NCI-H510A (cell line): Measurements from ENCODE around the gene SERAC1.

Experiments used
- DNase-seq: peaks from one replicate; lab custom pipeline; 2025; lab: John Stamatoyannopoulos, UW

The SERAC1 gene

GRCh38 chr6:158078320-158078719 lies 89.7 kb downstream of the SERAC1 start:
- no peak for DNase-seq

DNA sequence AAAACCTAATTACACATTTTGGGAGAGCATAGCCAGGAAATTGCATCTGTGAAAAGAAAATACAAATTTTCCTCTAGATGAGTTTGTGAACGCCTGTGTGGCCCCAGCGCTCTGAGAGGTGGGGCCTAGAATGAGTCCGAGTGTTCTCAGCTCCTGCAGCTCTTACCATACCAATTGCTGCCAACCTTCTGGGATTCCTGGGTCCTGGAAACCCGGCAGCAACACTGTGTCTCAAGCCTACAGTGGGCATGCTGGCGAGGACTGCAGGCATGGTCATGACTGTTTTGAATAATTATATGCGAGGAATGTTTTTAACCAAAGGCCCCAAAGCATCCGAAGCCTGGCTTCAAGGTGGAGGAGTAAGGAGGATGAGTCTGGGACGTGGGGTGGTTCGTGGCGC lies 90.4 kb downstream of the SERAC1 start:
- no peak for DNase-seq

DNA sequence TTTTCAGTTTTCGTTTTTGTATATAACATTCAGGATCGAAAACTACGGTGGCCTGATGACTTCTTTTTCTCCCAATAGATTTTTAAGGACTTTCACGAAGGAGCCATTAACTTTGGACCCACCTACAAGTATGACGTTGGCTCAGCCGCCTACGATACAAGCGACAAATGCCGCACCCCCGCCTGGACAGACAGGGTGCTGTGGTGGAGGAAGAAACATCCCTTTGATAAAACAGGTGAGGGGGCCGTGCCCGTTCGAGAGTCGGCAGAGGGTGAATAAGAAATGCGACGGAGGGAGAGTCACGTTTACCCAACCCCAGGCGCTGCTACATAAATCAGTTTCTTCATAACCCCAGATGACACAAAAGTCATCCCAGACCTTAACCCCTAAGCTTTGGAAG lies 91.5 kb downstream of the SERAC1 start:
- no peak for DNase-seq

DNA sequence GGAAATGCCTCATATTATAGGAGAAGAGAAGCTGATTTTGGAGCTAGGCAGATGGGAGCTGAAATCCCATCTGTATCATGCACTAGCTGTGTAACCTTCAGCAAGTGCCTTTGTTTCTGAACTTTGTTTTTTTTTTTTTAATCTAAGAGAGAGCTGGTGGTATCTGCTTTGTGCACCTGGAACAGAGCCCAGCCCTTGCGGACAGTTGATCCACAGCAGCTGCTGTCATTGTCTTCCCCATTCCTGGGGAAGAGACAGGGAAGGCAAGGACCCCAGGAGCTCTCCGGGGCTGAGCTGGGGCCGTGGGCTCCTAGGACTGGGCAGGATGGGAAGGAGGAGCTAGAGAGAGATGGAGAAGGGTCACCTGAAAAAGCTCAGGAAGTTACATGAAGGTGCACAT lies 94.3 kb downstream of the SERAC1 start:
- no peak for DNase-seq

DNA sequence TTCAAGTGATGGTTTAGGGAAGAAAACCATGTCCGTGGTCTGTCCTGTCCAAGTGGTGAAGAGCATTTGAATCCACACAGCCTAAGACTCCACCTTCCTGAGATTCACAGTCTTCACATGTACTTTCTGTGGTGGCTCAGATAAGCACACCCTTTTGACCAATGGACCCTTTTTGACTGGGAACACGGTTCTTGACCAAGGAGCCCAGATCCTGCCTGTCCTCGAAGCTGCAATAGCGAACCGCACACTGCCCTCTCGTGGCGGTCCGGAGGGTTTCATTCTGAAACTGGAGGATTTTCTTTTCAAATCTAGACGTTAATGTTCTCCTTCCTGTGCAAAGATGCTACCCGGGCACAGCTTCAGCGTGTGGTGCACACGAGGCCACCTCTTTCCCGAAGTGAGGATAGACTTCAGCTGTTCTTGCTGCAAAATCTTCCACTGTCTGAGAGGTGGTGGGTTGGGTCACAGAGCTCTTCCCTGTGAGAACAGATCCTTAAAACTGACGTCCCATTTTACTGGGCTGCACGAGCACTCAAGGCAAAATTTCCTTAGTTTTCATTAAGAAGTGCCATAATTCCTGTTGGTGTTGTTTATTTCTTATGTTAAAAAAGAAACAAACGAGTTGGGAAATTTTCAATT lies 95.9 kb downstream of the SERAC1 start:
- peak; percentile 4 for DNase-seq

DNA sequence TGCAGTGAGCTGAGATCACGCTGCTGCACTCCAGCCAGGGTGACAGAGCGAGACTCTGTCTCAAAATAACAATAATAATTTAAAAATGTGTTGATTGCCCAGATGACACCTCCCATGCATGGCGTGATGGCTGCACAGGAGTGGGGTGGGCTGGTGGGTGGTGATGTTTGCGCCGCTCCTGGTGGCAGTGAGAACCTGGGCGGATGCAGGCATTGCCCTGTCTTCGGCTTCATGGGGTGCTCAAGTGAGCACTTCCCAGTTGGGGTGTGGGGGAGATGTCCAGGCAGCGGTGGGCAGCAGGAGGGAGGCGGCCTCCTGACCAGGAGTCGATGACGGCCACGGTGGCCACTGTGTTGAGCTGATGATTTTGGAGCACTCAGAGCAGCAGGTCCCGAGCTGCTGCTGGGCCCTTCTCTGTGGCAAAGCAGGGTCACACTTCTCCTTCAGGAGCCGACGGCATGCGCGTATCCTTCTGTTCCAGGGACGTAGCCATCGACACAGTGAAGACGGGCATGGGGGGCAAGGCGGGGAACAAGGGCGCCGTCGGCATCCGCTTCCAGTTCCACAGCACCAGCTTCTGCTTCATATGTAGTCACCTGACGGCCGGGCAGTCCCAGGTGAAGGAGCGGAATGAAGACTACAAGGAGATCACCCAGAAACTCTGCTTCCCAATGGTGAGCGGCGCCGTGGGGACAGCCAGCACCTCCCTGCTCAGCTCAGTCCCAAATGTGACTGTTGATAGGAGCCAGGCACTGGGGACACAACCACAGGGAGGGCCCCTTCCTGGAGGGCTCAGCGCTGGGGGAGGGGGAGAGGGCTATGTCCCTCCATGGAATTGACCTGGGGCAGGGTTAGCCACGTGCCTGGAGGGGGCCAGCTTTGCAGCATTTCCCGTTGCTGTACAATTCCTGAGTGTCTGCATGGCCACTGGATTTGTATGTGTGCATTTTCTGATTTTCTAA lies 96.7 kb downstream of the SERAC1 start:
- no peak for DNase-seq

DNA sequence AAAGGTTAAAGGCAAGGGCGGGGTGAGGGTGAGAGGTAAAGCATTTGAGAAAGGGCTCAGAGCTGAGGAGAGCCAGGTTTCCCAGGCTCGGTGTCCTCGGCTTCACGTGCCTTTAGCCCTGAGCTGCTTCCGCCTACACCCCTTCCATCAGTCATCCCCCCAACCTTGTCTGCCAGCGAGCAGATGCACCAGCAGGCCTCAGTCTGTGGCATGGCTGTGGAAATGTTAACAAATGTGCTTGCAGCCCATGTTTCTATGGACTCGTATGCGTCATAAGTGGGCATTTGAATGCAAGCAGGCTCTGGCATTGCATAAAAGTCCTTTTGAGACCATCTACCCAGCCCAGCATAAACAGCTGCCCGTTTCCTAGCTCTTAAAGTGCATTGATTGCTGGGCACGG lies 97.5 kb downstream of the SERAC1 start:
- no peak for DNase-seq

GRCh38 chr6:158069800-158070195 lies 98.3 kb downstream of the SERAC1 start:
- no peak for DNase-seq

- DNase-seq: peak; percentile 54
These were observed 98.9 kb downstream of the SERAC1 start for GRCh38 chr6:158068893-158069799.

GRCh38 chr6:158068156-158068892 lies 99.7 kb downstream of the SERAC1 start:
- DNase-seq: peak; percentile 1

DNA sequence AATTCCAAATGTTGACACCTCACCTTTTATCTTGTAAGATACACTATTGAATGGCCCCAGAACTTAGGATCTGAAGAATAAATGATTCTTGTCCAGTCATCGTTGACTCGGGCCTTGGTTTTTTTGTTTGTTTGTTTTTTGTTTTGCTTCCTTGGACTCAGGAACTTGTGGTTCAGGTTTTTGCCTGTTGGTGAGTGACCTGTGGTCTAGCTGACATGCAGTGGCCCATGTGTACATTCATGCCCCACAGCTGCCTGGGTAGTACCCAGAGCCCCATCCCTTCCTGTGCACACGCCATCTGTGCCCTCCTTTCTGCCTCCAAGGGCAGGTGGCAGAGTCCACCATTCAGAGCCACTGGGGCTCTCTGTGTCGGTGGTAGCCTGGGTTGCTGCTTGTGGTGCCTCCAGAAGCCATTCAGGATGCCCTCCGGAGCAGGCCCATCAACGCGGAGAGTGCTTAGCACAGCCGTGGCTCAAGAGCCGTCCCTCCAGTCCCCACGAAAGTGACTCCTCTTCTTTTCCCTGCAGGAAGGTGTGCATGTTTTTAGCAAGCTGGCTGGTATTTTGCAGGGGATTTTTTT lies 100.5 kb downstream of the SERAC1 start:
- no peak for DNase-seq

GRCh38 chr6:158066136-158066781 lies 101.8 kb downstream of the SERAC1 start:
- no peak for DNase-seq

GRCh38 chr6:158064725-158065251 lies 103.3 kb downstream of the SERAC1 start:
- no peak for DNase-seq

GRCh38 chr6:158063736-158064135 lies 104.3 kb downstream of the SERAC1 start:
- DNase-seq: no peak

DNA sequence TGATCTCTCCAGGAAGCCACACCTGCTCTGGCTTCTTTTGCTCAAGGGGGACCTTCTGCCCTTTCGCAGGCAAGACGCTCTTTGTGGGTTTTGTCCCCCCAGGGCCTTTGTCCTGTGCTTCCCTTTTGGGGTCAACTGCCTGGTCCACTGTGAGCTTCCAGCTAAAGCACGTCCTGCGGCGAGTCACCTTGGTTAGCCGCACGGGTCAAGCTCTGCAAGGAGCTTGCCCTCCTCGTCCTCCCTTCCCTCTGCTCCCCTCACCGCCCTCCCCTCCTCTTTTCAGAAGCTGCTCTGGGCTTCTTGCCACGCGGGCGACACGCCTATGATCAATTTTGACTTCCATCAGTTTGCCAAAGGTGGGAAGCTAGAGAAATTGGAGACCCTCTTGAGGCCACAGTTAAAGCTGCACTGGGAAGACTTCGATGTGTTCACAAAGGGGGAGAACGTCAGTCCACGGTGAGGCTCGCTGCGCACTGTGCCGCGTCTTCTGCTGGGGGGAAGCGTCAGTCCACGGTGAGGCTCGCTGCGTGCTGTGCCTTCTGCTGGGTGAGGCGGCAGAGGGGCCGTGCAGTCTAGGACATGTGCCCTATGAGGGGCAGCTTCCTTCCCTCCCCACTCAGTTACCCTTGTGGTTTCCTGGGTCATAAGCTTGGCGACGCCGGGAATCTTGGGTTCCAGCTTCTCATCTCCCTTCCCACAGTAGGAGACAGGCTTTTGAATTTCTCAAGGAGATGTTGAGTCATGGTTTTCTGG lies 106.2 kb downstream of the SERAC1 start:
- DNase-seq: no peak

GRCh38 chr6:158061361-158061708 lies 106.7 kb downstream of the SERAC1 start:
- peak; percentile 20 for DNase-seq

GRCh38 chr6:158060455-158061360 lies 107.4 kb downstream of the SERAC1 start:
- DNase-seq: peak; percentile 53
